SK-N-MC (cell line): ENCODE measurements around the gene KIF26B.

ENCODE experiments used
- EZH2 ChIP-seq: fragments of 200-600 bp; sonication (generic); IDR thresholded peaks from one replicate; pipeline ENCODE4 v1.6.1; 2017; ENCODE audit warnings: antibody characterized with exemption
- POLR2AphosphoS5 ChIP-seq: IDR thresholded peaks from 2 replicates; pipeline ENCODE4 v1.6.1; 2012; ENCODE audit warnings: mild to moderate bottlenecking, low read depth, low read length, borderline replicate concordance

DNA sequence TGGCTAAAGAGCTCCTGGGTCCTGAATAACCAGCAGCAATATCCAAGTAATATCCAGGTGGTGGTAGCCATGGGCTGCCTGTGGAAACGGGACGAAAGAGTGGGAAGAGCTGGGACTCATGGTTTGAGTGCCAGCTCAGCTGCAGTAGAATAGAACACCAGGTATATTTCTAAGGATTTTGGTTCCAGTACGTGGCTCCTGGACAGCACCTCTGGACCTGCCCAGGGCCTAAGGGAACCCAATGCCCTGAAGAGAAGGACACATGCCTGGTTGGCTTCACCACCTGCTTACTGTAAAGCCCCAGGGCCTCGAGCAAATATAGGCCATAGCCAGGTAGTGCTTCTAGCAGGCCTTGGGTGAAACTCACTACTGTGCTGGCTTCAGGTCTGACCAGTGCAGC, 566.7 kb downstream of the KIF26B start:
- TF ChIP-seq POLR2AphosphoS5 (no peak), EZH2 (no peak)
